Astrocyte (in vitro differentiated cells and primary cell): ENCODE results near the gene BHLHE23.

ENCODE experiments used
- CTCF ChIP-seq: IDR thresholded peaks from 2 replicates; pipeline ENCODE4 v1.5.1; 2011; ENCODE audit warnings: low read depth, mild to moderate bottlenecking, inconsistent platforms, low read length, moderate library complexity; ENCODE audit not compliant: insufficient read depth
- EZH2 ChIP-seq: IDR thresholded peaks from 2 replicates; pipeline ENCODE4 v1.6.1; 2012; ENCODE audit warnings: mild to moderate bottlenecking, low read length, inconsistent platforms; ENCODE audit not compliant: insufficient read depth

- TF ChIP-seq CTCF, result no peak
- TF ChIP-seq EZH2, result no peak
These were observed 11.9 kb downstream of the BHLHE23 start for GRCh38 chr20:62994869-62995281.
